DND-41 (cell line): Measurements from ENCODE around the gene MAST3.

Experiments
- ATAC-seq: fragments of 200-7000 bp; cut with Tn5 transposase; 3 replicates; pipeline ENCODE4 v1.9.1; 2021; ENCODE audit warnings: low read depth; ENCODE audit not compliant: insufficient read depth
- DNase-seq: peaks from one replicate; pipeline ENCODE4 v3.0.0-alpha.2; 2020
- H2AFZ ChIP-seq: 2 replicates; pipeline ENCODE4 v1.6.0; 2012; ENCODE audit warnings: low read depth, low read length
- H3K27ac ChIP-seq: 2 replicates; pipeline ENCODE4 v1.5.1; 2012; ENCODE audit warnings: low read length, inconsistent platforms
- H3K27me3 ChIP-seq: fragments of 200-600 bp; sonication (generic); 2 replicates; pipeline ENCODE4 v1.6.0; 2012; ENCODE audit warnings: low read length, mild to moderate bottlenecking, inconsistent platforms; ENCODE audit not compliant: insufficient read depth, poor library complexity
- H3K36me3 ChIP-seq: 2 replicates; pipeline ENCODE4 v1.5.1; 2012; ENCODE audit warnings: low read length, inconsistent platforms; ENCODE audit not compliant: insufficient read depth
- H3K4me1 ChIP-seq: 2 replicates; pipeline ENCODE4 v1.5.1; 2012; ENCODE audit warnings: mild to moderate bottlenecking, low read length; ENCODE audit not compliant: insufficient read depth
- H3K4me2 ChIP-seq: 2 replicates; pipeline ENCODE4 v1.6.0; 2012; ENCODE audit warnings: mild to moderate bottlenecking, moderate library complexity, low read length, inconsistent platforms; ENCODE audit not compliant: insufficient read depth
- H3K4me3 ChIP-seq, 2 experiments: fragments of 200-600 bp in 1 of 2; shearing (Covaris generic) in 1 of 2; 2 replicates each; pipeline ENCODE4 v1.5.1; 2012 to 2016; ENCODE audit warnings: inconsistent platforms in 2 of 2, low read length in 2 of 2, mild to moderate bottlenecking in 2 of 2, low read depth in 1 of 2, moderate library complexity in 1 of 2
- H3K79me2 ChIP-seq: 2 replicates; pipeline ENCODE4 v1.6.0; 2012; ENCODE audit warnings: low read length, inconsistent platforms; ENCODE audit not compliant: insufficient read depth
- H3K9ac ChIP-seq: 2 replicates; pipeline ENCODE4 v1.6.0; 2012; ENCODE audit warnings: low read depth, mild to moderate bottlenecking, inconsistent platforms, low read length, moderate library complexity
- H3K9me3 ChIP-seq: 2 replicates; pipeline ENCODE4 v1.5.1; 2012; ENCODE audit warnings: low read length, moderate library complexity, mild to moderate bottlenecking, inconsistent platforms; ENCODE audit not compliant: insufficient read depth, severe bottlenecking
- H4K20me1 ChIP-seq: 2 replicates; pipeline ENCODE4 v1.6.0; 2012; ENCODE audit warnings: low read length; ENCODE audit not compliant: insufficient read depth
- CTCF ChIP-seq: IDR thresholded peaks from 2 replicates; pipeline ENCODE4 v1.5.1; 2012; ENCODE audit warnings: borderline replicate concordance, low read length, moderate library complexity, mild to moderate bottlenecking; ENCODE audit not compliant: poor library complexity, severe bottlenecking; ENCODE audit errors: extremely low read depth
- EZH2 ChIP-seq: IDR thresholded peaks from 3 replicates; pipeline ENCODE4 v1.6.1; 2012; ENCODE audit warnings: borderline replicate concordance, low read depth, mild to moderate bottlenecking, moderate library complexity, low read length, inconsistent platforms; ENCODE audit not compliant: severe bottlenecking

MAST3 gene

GRCh38 chr19:18108897-18109296 is 11.3 kb downstream of the MAST3 start:
- H3K4me3 ChIP-seq: no peak overlapping the region

GRCh38 chr19:18109341-18109732 is 11.8 kb downstream of the MAST3 start:
- peak overlapping the region; percentile 92 for H3K4me2 ChIP-seq
- DNase-seq (no peak), ATAC-seq (no peak)
- peak overlapping the region; percentile 48; the same call in 1 of the 2 replicates for H3K9ac ChIP-seq
- H3K4me1 ChIP-seq: peaks cover 20% of the 10 kb centered on the region
- H3K36me3 ChIP-seq: no peaks in the 10 kb centered on the region
- TF ChIP-seq EZH2 (no peak), CTCF (no peak)
- no peaks in the 10 kb centered on the region for H4K20me1 ChIP-seq
- H3K4me3 ChIP-seq: peak overlapping the region in 1 of 2 experiments; percentile 58; a peak in 1 of 4 replicates
- no peaks in the 10 kb centered on the region for H3K9me3 ChIP-seq
- peaks cover 28% of the 10 kb centered on the region for H3K27me3 ChIP-seq
- no peak overlapping the region for H3K27ac ChIP-seq
- H2AFZ ChIP-seq: no peak overlapping the region
- H3K79me2 ChIP-seq: no peaks in the 10 kb centered on the region

More at GRCh38 chr19:18108897-18109296, 11.3 kb downstream of the MAST3 start:
- TF ChIP-seq CTCF: no peak
- no peak for TF ChIP-seq EZH2
- Histone ChIP-seq H3K9ac (no peak overlapping the region), H2AFZ (no peak overlapping the region), H3K9me3 (no peaks in the 10 kb centered on the region), H3K27me3 (peaks cover 28% of the 10 kb centered on the region), H4K20me1 (no peaks in the 10 kb centered on the region), H3K27ac (no peak overlapping the region), H3K36me3 (no peaks in the 10 kb centered on the region), H3K4me2 (no peak overlapping the region), H3K4me1 (peaks cover 24% of the 10 kb centered on the region), H3K79me2 (no peaks in the 10 kb centered on the region)
- ATAC-seq (no peak), DNase-seq (no peak)

GRCh38 chr19:18109733-18110608 is 12.4 kb downstream of the MAST3 start:
- no peaks in the 10 kb centered on the region for H3K9me3 ChIP-seq
- no peak overlapping the region for H3K27ac ChIP-seq
- DNase-seq: peak; percentile 42
- no peaks in the 10 kb centered on the region for H3K79me2 ChIP-seq
- peak overlapping the region; percentile 48 for H3K9ac ChIP-seq
- peak overlapping the region; percentile 92 for H3K4me2 ChIP-seq
- H3K4me3 ChIP-seq: peak overlapping the region in 1 of 2 experiments; percentile 58; a peak in 2 of 4 replicates
- peaks cover 14% of the 10 kb centered on the region for H3K4me1 ChIP-seq
- peak; percentile 75 for ATAC-seq
- no peaks in the 10 kb centered on the region for H4K20me1 ChIP-seq
- H2AFZ ChIP-seq: peak overlapping the region; percentile 65
- H3K36me3 ChIP-seq: no peaks in the 10 kb centered on the region
- peaks cover 28% of the 10 kb centered on the region for H3K27me3 ChIP-seq
- TF ChIP-seq CTCF (no peak), EZH2 (peak; percentile 84)
